Measurements from ENCODE around the gene ABCD4.

DNA sequence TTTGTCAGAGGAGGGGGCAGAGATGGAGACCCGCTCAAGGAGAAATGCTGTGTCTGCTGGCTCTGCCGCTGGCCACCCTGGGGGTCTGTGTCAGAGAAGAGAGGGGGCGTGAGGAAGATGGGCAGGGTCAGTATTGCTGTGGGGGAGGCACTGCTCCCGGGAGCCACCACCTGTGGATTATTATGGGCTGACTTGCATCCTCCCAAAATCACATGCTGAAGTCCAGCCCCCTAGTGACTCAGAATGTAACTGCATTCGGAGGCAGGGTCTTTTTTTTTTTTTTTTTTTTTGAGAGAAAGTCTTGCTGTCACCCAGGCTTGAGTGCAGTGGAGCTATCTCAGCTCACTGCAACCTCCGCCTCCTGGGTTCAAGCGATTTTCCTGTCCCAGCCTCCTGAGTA, 12.3 kb downstream of the ABCD4 start:
- TF ChIP-seq EZH2phosphoT487 (IDR thresholded peaks at IDR 0.05; ENCODE audit: borderline replicate concordance, low read depth) (no peak), TAF1 (IDR thresholded peaks at IDR 0.05; ENCODE audit: borderline replicate concordance, low read depth, low read length) (no peak), MXI1 (IDR thresholded peaks at IDR 0.05; ENCODE audit: low read depth, low read length) (no peak), RFX5 (IDR thresholded peaks at IDR 0.05; ENCODE audit: low read length) (no peak), CHD2 (IDR thresholded peaks at IDR 0.05; ENCODE audit: low read length, partially characterized antibody) (no peak), EP300 (IDR thresholded peaks at IDR 0.05; ENCODE audit: borderline replicate concordance in 1 of 2, low read depth in 1 of 2, low read length in 1 of 2) (no peak), POLR2AphosphoS5 (IDR thresholded peaks at IDR 0.05; ENCODE audit: low read depth, low read length) (no peak), JUND (IDR thresholded peaks at IDR 0.05) (no peak)
- TF ChIP-seq, protein P1, sequence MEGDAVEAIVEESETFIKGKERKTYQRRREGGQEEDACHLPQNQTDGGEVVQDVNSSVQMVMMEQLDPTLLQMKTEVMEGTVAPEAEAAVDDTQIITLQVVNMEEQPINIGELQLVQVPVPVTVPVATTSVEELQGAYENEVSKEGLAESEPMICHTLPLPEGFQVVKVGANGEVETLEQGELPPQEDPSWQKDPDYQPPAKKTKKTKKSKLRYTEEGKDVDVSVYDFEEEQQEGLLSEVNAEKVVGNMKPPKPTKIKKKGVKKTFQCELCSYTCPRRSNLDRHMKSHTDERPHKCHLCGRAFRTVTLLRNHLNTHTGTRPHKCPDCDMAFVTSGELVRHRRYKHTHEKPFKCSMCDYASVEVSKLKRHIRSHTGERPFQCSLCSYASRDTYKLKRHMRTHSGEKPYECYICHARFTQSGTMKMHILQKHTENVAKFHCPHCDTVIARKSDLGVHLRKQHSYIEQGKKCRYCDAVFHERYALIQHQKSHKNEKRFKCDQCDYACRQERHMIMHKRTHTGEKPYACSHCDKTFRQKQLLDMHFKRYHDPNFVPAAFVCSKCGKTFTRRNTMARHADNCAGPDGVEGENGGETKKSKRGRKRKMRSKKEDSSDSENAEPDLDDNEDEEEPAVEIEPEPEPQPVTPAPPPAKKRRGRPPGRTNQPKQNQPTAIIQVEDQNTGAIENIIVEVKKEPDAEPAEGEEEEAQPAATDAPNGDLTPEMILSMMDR (IDR thresholded peaks at IDR 0.05): peak; percentile 58

Data from SK-N-SH (cell line).